ENCODE data around the gene IL12RB1.

IL12RB1 gene

DNA sequence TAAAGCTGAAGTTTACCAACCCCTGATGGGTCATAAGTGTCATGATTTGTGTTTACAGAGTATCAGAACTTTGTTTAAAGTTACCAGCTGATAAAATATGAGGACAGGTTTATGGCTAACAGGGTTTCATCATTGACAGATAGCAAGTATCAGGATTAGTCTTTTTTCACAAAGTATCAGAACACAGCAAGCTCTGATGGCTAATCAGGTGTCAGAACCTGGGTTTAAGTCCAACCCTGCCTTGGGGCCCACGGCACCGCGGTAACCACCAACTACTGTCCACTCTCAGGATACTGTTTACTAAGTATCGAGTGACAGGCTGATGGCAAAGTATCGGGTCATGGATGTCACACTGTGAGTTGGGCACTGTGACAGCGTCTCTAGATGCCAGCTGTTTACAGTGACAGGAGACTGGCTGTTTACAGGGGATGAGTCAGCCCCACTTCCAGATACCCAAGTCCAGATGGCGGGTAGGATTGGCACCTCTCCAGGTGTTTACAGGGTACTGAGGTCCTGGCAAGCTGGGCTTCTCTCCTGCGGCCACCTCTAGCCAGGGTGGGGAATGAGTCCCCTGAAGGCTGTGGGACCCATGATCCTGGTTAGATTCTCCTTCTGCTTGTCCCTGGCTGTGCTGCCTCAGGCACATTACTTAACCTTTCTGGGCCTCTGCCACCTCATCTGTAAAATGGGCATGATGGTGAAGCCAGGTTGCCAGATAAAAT lies 57.0 kb downstream of the IL12RB1 start:
- no peaks in the 10 kb centered on the region for H4K20me1 ChIP-seq (ENCODE audit: insufficient read depth)
- H2AFZ ChIP-seq (ENCODE audit: low read depth), result peak overlapping the region; percentile 60; the same call in 1 of the 2 replicates
- H3K4me1 ChIP-seq (ENCODE audit: low read depth, poor library complexity, severe bottlenecking), result peaks cover 26% of the 10 kb centered on the region
- peak overlapping the region; percentile 78 for H3K4me2 ChIP-seq
- H3K9ac ChIP-seq, result no peak overlapping the region; the same call in 1 of the 2 replicates
- no peaks in the 10 kb centered on the region for H3K36me3 ChIP-seq (ENCODE audit: insufficient read depth)
- no peaks in the 10 kb centered on the region for H3K27me3 ChIP-seq (ENCODE audit: insufficient read depth, low read depth)
- H3K27ac ChIP-seq, result peak overlapping the region; percentile 40; the same call in 1 of the 2 replicates
- H3K4me3 ChIP-seq (IDR thresholded peaks at IDR 0.05; ENCODE audit: insufficient read depth, low read depth, low read length), result no peak overlapping the region
- TF ChIP-seq, protein P1, sequence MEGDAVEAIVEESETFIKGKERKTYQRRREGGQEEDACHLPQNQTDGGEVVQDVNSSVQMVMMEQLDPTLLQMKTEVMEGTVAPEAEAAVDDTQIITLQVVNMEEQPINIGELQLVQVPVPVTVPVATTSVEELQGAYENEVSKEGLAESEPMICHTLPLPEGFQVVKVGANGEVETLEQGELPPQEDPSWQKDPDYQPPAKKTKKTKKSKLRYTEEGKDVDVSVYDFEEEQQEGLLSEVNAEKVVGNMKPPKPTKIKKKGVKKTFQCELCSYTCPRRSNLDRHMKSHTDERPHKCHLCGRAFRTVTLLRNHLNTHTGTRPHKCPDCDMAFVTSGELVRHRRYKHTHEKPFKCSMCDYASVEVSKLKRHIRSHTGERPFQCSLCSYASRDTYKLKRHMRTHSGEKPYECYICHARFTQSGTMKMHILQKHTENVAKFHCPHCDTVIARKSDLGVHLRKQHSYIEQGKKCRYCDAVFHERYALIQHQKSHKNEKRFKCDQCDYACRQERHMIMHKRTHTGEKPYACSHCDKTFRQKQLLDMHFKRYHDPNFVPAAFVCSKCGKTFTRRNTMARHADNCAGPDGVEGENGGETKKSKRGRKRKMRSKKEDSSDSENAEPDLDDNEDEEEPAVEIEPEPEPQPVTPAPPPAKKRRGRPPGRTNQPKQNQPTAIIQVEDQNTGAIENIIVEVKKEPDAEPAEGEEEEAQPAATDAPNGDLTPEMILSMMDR (conservative IDR thresholded peaks at IDR 0.05; ENCODE audit: low read depth, low read length), result no peak
- no peaks in the 10 kb centered on the region for H3K79me2 ChIP-seq (ENCODE audit: insufficient read depth, low read depth)

DNA sequence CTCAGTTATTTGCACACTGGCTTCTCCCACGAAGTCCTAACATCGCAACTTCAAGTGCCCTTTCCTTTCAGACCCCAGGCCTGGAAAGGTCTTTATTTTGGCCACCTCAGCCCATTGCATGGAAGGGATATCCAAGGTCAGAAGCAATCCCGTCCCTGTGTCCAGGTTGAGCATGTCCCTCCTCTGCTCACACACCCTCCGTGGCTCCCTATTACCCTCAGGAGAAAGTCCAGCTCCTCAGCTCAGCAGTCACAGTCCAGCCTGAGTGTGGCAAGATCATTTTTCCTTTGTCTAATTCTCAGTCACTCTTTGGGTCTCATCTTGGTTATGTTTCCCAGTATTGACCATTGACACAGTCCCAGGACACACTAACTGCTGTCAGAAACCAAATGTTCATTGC lies 59.6 kb downstream of the IL12RB1 start:
- no peak overlapping the region for H2AFZ ChIP-seq (ENCODE audit: low read depth)
- no peak overlapping the region for H3K4me3 ChIP-seq (IDR thresholded peaks at IDR 0.05; ENCODE audit: insufficient read depth, low read depth, low read length)
- H3K36me3 ChIP-seq (ENCODE audit: insufficient read depth), result no peaks in the 10 kb centered on the region
- H3K79me2 ChIP-seq (ENCODE audit: insufficient read depth, low read depth), result no peaks in the 10 kb centered on the region
- H3K27me3 ChIP-seq (ENCODE audit: insufficient read depth, low read depth), result no peaks in the 10 kb centered on the region
- H3K4me1 ChIP-seq (ENCODE audit: low read depth, poor library complexity, severe bottlenecking), result peaks cover 34% of the 10 kb centered on the region
- TF ChIP-seq, protein P1 (conservative IDR thresholded peaks at IDR 0.05; ENCODE audit: low read depth, low read length), result no peak
- H4K20me1 ChIP-seq (ENCODE audit: insufficient read depth), result no peaks in the 10 kb centered on the region
- H3K9ac ChIP-seq, result no peak overlapping the region
- no peak overlapping the region for H3K27ac ChIP-seq
- H3K4me2 ChIP-seq, result no peak overlapping the region

DNA sequence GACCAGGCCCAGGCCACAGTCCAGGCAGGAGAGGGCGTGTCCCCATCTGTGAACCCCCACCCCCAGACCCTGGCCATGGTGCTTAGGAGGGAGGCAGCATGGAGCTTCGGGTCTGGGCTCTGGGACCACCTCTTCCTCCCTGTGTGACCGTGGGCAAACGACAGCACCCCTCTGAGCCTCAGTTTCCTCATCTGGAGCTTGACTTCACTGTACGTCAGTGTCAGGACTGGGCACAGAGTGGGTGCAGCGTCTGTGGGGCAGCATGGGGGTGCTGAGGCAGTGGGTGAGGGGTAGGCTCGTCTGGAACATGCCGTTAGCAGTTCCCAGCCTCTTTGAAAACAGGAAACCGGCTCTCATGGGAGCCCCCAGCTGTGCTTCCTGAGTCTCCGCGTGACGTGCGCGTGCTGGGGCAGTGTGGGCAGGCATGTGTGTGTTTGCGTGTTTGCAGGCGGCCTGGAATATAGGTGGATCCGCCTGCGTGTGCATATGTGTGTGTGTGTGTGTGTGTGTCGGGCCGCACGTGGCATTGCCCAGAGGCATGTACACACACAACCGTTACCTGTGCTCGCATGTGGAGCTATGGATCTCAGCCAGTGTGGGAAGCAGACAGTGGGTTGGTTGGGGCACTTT lies 63.0 kb downstream of the IL12RB1 start:
- Histone ChIP-seq H3K4me3 (IDR thresholded peaks at IDR 0.05; ENCODE audit: insufficient read depth, low read depth, low read length) (no peak overlapping the region), H3K4me1 (ENCODE audit: low read depth, poor library complexity, severe bottlenecking) (peaks cover 36% of the 10 kb centered on the region), H3K27ac (no peak overlapping the region), H3K27me3 (ENCODE audit: insufficient read depth, low read depth) (no peaks in the 10 kb centered on the region), H3K9ac (no peak overlapping the region), H4K20me1 (ENCODE audit: insufficient read depth) (no peaks in the 10 kb centered on the region), H3K79me2 (ENCODE audit: insufficient read depth, low read depth) (no peaks in the 10 kb centered on the region), H3K36me3 (ENCODE audit: insufficient read depth) (no peaks in the 10 kb centered on the region), H3K4me2 (no peak overlapping the region), H2AFZ (ENCODE audit: low read depth) (no peak overlapping the region)
- TF ChIP-seq, protein P1 (conservative IDR thresholded peaks at IDR 0.05; ENCODE audit: low read depth, low read length), result no peak

DNA sequence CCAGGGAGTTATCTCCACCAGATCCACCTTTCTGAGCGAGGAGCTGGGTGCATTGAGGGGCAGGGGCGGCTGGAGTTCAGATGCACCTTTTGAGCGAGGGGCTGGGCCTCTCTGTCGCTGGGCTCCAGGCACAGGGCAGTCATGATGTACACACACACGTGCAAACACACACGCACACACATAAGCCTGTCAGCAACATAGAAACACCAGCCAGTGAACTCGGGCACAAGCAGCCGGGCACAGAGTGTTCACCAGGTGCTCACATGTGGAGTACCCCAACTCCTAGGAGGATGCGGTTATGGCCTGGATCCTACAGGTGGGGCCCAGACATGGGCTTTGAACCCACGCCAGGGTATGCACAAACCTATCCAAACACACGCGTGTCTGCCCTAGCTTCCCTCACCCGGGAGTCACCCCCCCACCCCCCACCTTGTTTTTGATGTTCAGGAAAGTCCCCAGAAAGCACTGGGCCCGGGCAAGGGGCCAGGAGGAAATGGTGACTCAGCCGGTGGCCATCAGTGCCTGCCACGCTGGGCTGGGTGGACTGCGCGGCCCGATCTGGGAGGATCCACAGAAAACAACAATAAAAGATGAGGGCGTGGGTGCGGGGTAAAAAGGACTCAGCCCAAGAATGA lies 65.5 kb downstream of the IL12RB1 start:
- Histone ChIP-seq H3K27me3 (ENCODE audit: insufficient read depth, low read depth) (no peaks in the 10 kb centered on the region), H3K4me3 (IDR thresholded peaks at IDR 0.05; ENCODE audit: insufficient read depth, low read depth, low read length) (no peak overlapping the region), H3K4me1 (ENCODE audit: low read depth, poor library complexity, severe bottlenecking) (peaks cover 33% of the 10 kb centered on the region), H2AFZ (ENCODE audit: low read depth) (peak overlapping the region; percentile 84), H3K36me3 (ENCODE audit: insufficient read depth) (no peaks in the 10 kb centered on the region), H4K20me1 (ENCODE audit: insufficient read depth) (no peaks in the 10 kb centered on the region), H3K79me2 (ENCODE audit: insufficient read depth, low read depth) (no peaks in the 10 kb centered on the region), H3K9ac (no peak overlapping the region), H3K4me2 (peak overlapping the region; percentile 24; the same call in 1 of the 2 replicates), H3K27ac (peak overlapping the region; percentile 34; the same call in 1 of the 2 replicates)
- TF ChIP-seq, protein P1 (conservative IDR thresholded peaks at IDR 0.05; ENCODE audit: low read depth, low read length), result no peak

Measured in KMS-11 (cell line).